ENCODE measurements around the gene ACOX1. TPM values are rescaled to one million over a fixed set of nuclear protein-coding genes. Genes with fewer than 3 reads are reported as not detected.
A peak's percentile ranks its signal among the peaks of the same experiment; 100 is the strongest.

Gene ACOX1
- total RNA-seq, 1 donor from 2014 or later = 9.7 TPM

- peaks cover 8% of the 10 kb centered on the region for H3K36me3 Mint-ChIP-seq
- TF ChIP-seq EZH2 (IDR thresholded peaks at IDR 0.05) (no peak), CTCF (IDR thresholded peaks at IDR 0.05) (no peak), EZH2phosphoT487 (IDR thresholded peaks at IDR 0.05) (no peak)
- no peak overlapping the region for H2AFZ ChIP-seq (replicated peaks)
- no peaks in the 10 kb centered on the region for H3K36me3 ChIP-seq
- H3K4me1 Mint-ChIP-seq = peaks cover 41% of the 10 kb centered on the region
- no peak overlapping the region for H3K27ac ChIP-seq
- no peaks in the 10 kb centered on the region for H3K9me3 Mint-ChIP-seq
- peaks cover 26% of the 10 kb centered on the region for H3K79me2 ChIP-seq (ENCODE audit: low read depth)
- no peak overlapping the region for H3K4me2 ChIP-seq
- H3K4me3 Mint-ChIP-seq = peak overlapping the region; percentile 12
- no peak overlapping the region for H3K4me3 ChIP-seq
- no peak overlapping the region for H3K9ac ChIP-seq
- no peaks in the 10 kb centered on the region for H3K9me3 ChIP-seq (ENCODE audit: low read depth)
- H3K27me3 ChIP-seq = no peaks in the 10 kb centered on the region
- peaks cover 16% of the 10 kb centered on the region for H3K4me1 ChIP-seq
- peaks cover 14% of the 10 kb centered on the region for H3F3A ChIP-seq (ENCODE audit: low read depth)
- peaks cover 4% of the 10 kb centered on the region for H3K27me3 Mint-ChIP-seq (ENCODE audit: insufficient read depth, low read depth)
- H4K20me1 ChIP-seq (ENCODE audit: low read depth) = peaks cover 11% of the 10 kb centered on the region
- peak overlapping the region; percentile 58 for H3K27ac Mint-ChIP-seq
- DNase-seq (ENCODE audit: low spot score) = no peak
These were observed 85.5 kb downstream of the ACOX1 start for GRCh38 chr17:75893305-75894048.

- peaks cover 40% of the 10 kb centered on the region for H3K4me1 Mint-ChIP-seq
- Histone ChIP-seq H4K20me1 (ENCODE audit: low read depth) (peaks cover 11% of the 10 kb centered on the region), H3K27me3 (no peaks in the 10 kb centered on the region), H3K4me1 (peaks cover 16% of the 10 kb centered on the region), H3K9ac (no peak overlapping the region), H3K4me2 (no peak overlapping the region), H3K79me2 (ENCODE audit: low read depth) (peaks cover 26% of the 10 kb centered on the region), H3F3A (ENCODE audit: low read depth) (peaks cover 7% of the 10 kb centered on the region), H2AFZ (replicated peaks) (no peak overlapping the region), H3K4me3 (no peak overlapping the region), H3K27ac (no peak overlapping the region), H3K36me3 (no peaks in the 10 kb centered on the region), H3K9me3 (ENCODE audit: low read depth) (no peaks in the 10 kb centered on the region)
- DNase-seq (ENCODE audit: low spot score) = no peak
- no peak overlapping the region for H3K4me3 Mint-ChIP-seq
- no peak for TF ChIP-seq EZH2 (IDR thresholded peaks at IDR 0.05)
- no peak for TF ChIP-seq EZH2phosphoT487 (IDR thresholded peaks at IDR 0.05)
- TF ChIP-seq CTCF (IDR thresholded peaks at IDR 0.05) = no peak
- no peak overlapping the region for H3K27ac Mint-ChIP-seq
- H3K9me3 Mint-ChIP-seq = no peaks in the 10 kb centered on the region
- peaks cover 7% of the 10 kb centered on the region for H3K27me3 Mint-ChIP-seq (ENCODE audit: insufficient read depth, low read depth)
- H3K36me3 Mint-ChIP-seq = peaks cover 8% of the 10 kb centered on the region
These were observed 86.3 kb downstream of the ACOX1 start for GRCh38 chr17:75892556-75893224.

GRCh38 chr17:75891605-75892555, 87.1 kb downstream of the ACOX1 start:
- Mint-ChIP-seq H3K27ac (peak overlapping the region; percentile 72), H3K27me3 (ENCODE audit: insufficient read depth, low read depth) (peaks cover 7% of the 10 kb centered on the region), H3K36me3 (peaks cover 8% of the 10 kb centered on the region), H3K9me3 (no peaks in the 10 kb centered on the region), H3K4me3 (no peak overlapping the region), H3K4me1 (peaks cover 35% of the 10 kb centered on the region)
- no peak overlapping the region for H2AFZ ChIP-seq (replicated peaks)
- H3K27ac ChIP-seq = no peak overlapping the region
- H3K9me3 ChIP-seq (ENCODE audit: low read depth) = no peaks in the 10 kb centered on the region
- H3K27me3 ChIP-seq = no peaks in the 10 kb centered on the region
- H4K20me1 ChIP-seq (ENCODE audit: low read depth) = peaks cover 11% of the 10 kb centered on the region
- peaks cover 26% of the 10 kb centered on the region for H3K79me2 ChIP-seq (ENCODE audit: low read depth)
- no peak overlapping the region for H3K4me3 ChIP-seq
- no peak overlapping the region for H3K4me2 ChIP-seq
- no peak for TF ChIP-seq EZH2 (IDR thresholded peaks at IDR 0.05)
- no peak for TF ChIP-seq CTCF (IDR thresholded peaks at IDR 0.05)
- no peak for TF ChIP-seq EZH2phosphoT487 (IDR thresholded peaks at IDR 0.05)
- H3K36me3 ChIP-seq = no peaks in the 10 kb centered on the region
- no peaks in the 10 kb centered on the region for H3F3A ChIP-seq (ENCODE audit: low read depth)
- H3K9ac ChIP-seq = no peak overlapping the region
- H3K4me1 ChIP-seq = peaks cover 12% of the 10 kb centered on the region
- no peak for DNase-seq (ENCODE audit: low spot score)

Other genes with a start within 250 kb of the ACOX1 start
- gene GALK1, start 214.0 kb downstream of the ACOX1 start, total RNA-seq (ENCODE audit: low replicate concordance) = 6.5 and 27.3 TPM in 2 replicates
- gene UNK, start 194.4 kb downstream of the ACOX1 start, total RNA-seq (ENCODE audit: low replicate concordance) = 38.5 and 43.0 TPM in 2 replicates
- gene UNC13D, start 134.8 kb downstream of the ACOX1 start, total RNA-seq (ENCODE audit: low replicate concordance) = 0.09 and 0.96 TPM in 2 replicates
- 20.9 and 23.8 TPM in 2 replicates for gene WBP2, start 123.8 kb downstream of the ACOX1 start, total RNA-seq (ENCODE audit: low replicate concordance)
- gene TRIM47, start 100.6 kb downstream of the ACOX1 start, total RNA-seq (ENCODE audit: low replicate concordance) = 0.90 and 1.3 TPM in 2 replicates
- 17.2 and 36.3 TPM in 2 replicates for gene TRIM65, start 82.2 kb downstream of the ACOX1 start, total RNA-seq (ENCODE audit: low replicate concordance)
- gene MRPL38, start 74.3 kb downstream of the ACOX1 start, total RNA-seq (ENCODE audit: low replicate concordance) = 26.8 and 57.4 TPM in 2 replicates
- gene FBF1, start 38.1 kb downstream of the ACOX1 start, total RNA-seq (ENCODE audit: low replicate concordance) = 11.2 and 31.4 TPM in 2 replicates
- 5.9 and 9.4 TPM in 2 replicates for gene TEN1, start 74 bp upstream of the ACOX1 start, total RNA-seq (ENCODE audit: low replicate concordance)
- gene CDK3, start 21.7 kb upstream of the ACOX1 start, total RNA-seq (ENCODE audit: low replicate concordance) = 3.0 and 6.8 TPM in 2 replicates
- gene EVPL, start 48.1 kb upstream of the ACOX1 start, total RNA-seq (ENCODE audit: low replicate concordance) = not detected in 2 replicates
- 31.7 and 32.8 TPM in 2 replicates for gene SRP68, start 93.4 kb upstream of the ACOX1 start, total RNA-seq (ENCODE audit: low replicate concordance)
- gene GALR2, start 95.6 kb upstream of the ACOX1 start, total RNA-seq (ENCODE audit: low replicate concordance) = not detected in 2 replicates
- gene ZACN, start 100.0 kb upstream of the ACOX1 start, total RNA-seq (ENCODE audit: low replicate concordance) = not detected in 2 replicates
- 64.3 and 72.8 TPM in 2 replicates for gene EXOC7, start 124.6 kb upstream of the ACOX1 start, total RNA-seq (ENCODE audit: low replicate concordance)
- gene FOXJ1, start 162.1 kb upstream of the ACOX1 start, total RNA-seq (ENCODE audit: low replicate concordance) = 0.49 and 1.7 TPM in 2 replicates